Progenitor cell of endocrine pancreas (in vitro differentiated cells): ENCODE data around the gene ZDHHC18. TPM values are rescaled to one million over a fixed set of nuclear protein-coding genes. Genes with fewer than 3 reads are reported as not detected.
A peak's percentile ranks its signal among the peaks of the same experiment; 100 is the strongest.

Experiments used
- DNase-seq: peaks from one replicate; pipeline ENCODE4 v3.0.0; 2021; ENCODE audit warnings: low spot score; ENCODE audit not compliant: unreplicated experiment
- H3K27ac Mint-ChIP-seq: 2 replicates; pipeline ENCODE4 v1.8.0; 2021; ENCODE audit warnings: mild to moderate bottlenecking, moderate library complexity, mixed read lengths
- H3K27me3 Mint-ChIP-seq: 2 replicates; pipeline ENCODE4 v1.8.0; 2021; ENCODE audit warnings: mixed read lengths
- H3K36me3 Mint-ChIP-seq: 2 replicates; pipeline ENCODE4 v1.8.0; 2022; ENCODE audit warnings: mixed read lengths; ENCODE audit not compliant: insufficient read depth
- H3K4me1 Mint-ChIP-seq: 2 replicates; pipeline ENCODE4 v1.8.0; 2021; ENCODE audit warnings: low read depth, mixed read lengths
- H3K4me3 Mint-ChIP-seq: 2 replicates; pipeline ENCODE4 v1.8.0; 2021; ENCODE audit warnings: low read depth, mild to moderate bottlenecking, moderate library complexity, mixed read lengths
- H3K9me3 Mint-ChIP-seq: 2 replicates; pipeline ENCODE4 v1.8.0; 2021; ENCODE audit warnings: low read depth, mixed read lengths
- CTCF ChIP-seq: fragments of 200-600 bp; sonication (generic); IDR thresholded peaks from one replicate; pipeline ENCODE4 v1.5.0; 2021; ENCODE audit warnings: antibody characterized with exemption, mild to moderate bottlenecking; ENCODE audit not compliant: unreplicated experiment
- total RNA-seq: library from RNA; stranded (reverse); gene quantifications from 2 replicates; pipeline ENCODE4 v1.2.1, GENCODE V29; 2021

ZDHHC18 gene
- total RNA-seq, 1 donor from 2014 or later, result 26.1 TPM

DNA sequence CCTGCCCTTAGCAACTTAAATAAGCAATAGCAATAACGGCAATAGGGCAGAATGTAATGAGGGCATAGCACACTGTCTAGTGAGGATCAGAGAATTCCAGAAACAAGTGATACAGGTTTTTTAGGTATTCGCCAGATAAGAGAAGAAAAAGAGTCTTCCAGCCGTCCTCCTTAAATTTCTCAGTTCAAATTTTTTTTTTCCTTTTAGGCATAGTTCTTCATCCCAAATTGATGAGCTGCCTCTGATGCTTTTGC is 36.9 kb upstream of the ZDHHC18 start:
- peaks cover 43% of the 10 kb centered on the region for H3K4me1 Mint-ChIP-seq

GRCh38 chr1:26789931-26790330 is 36.6 kb upstream of the ZDHHC18 start:
- H3K9me3 Mint-ChIP-seq, result no peaks in the 10 kb centered on the region
- DNase-seq, result no peak
- peaks cover 11% of the 10 kb centered on the region for H3K36me3 Mint-ChIP-seq
- no peak for TF ChIP-seq CTCF
- H3K27ac Mint-ChIP-seq, result peak overlapping the region; percentile 88
- H3K4me3 Mint-ChIP-seq, result no peak overlapping the region
- H3K27me3 Mint-ChIP-seq, result no peaks in the 10 kb centered on the region
- peaks cover 42% of the 10 kb centered on the region for H3K4me1 Mint-ChIP-seq

More for the DNA sequence above, 36.9 kb upstream of the ZDHHC18 start:
- TF ChIP-seq CTCF, result no peak
- Mint-ChIP-seq H3K4me3 (no peak overlapping the region), H3K36me3 (peaks cover 7% of the 10 kb centered on the region), H3K9me3 (no peaks in the 10 kb centered on the region), H3K27me3 (no peaks in the 10 kb centered on the region), H3K27ac (no peak overlapping the region)
- no peak for DNase-seq

DNA sequence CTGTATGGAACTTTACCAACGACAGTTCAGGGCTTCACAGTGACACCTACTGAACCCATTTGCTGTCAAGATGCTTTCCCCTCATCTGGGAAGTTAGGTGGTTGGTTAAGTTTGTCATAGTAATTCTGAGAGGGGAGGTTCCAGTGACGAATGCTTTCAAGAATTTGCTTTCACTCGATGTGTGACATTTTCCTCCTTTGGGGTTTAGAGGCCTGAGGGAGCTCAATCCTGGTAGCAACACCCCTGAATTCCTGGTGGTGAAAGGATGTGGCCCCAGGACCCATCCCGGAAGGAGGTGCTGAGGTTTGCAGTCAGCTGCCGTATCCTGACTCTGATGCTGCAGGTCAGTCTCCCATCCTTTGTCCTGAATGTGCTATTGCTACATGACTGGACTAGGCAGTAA is 35.9 kb upstream of the ZDHHC18 start:
- H3K4me3 Mint-ChIP-seq, result no peak overlapping the region
- H3K9me3 Mint-ChIP-seq, result no peaks in the 10 kb centered on the region
- peaks cover 37% of the 10 kb centered on the region for H3K4me1 Mint-ChIP-seq

DNA sequence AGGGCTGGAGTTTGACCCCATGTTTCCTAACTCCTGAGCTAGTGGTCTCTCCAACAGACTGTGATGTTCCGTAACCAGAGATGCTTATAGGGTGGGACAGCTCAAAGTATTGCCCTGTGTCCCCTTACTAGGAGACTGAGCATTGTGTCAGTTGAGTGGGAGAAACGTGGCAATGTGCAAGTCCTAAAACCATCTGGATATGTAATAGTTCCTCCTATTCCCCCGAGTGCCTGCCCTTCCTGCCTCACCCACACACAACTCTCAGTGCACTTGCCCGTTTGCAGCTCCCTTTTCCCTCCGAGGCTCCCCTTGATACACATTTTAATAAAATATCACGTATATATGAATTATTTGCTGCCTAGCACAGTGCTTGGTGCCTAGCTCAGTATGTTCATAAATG is 35.3 kb upstream of the ZDHHC18 start:
- Mint-ChIP-seq H3K9me3 (no peaks in the 10 kb centered on the region), H3K27ac (no peak overlapping the region), H3K36me3 (peaks cover 13% of the 10 kb centered on the region), H3K4me3 (no peak overlapping the region), H3K4me1 (peaks cover 32% of the 10 kb centered on the region), H3K27me3 (no peaks in the 10 kb centered on the region)
- no peak for TF ChIP-seq CTCF
- DNase-seq, result no peak

More for the DNA sequence above, 35.9 kb upstream of the ZDHHC18 start:
- Mint-ChIP-seq H3K27ac (no peak overlapping the region), H3K36me3 (peaks cover 13% of the 10 kb centered on the region), H3K27me3 (no peaks in the 10 kb centered on the region)
- TF ChIP-seq CTCF, result no peak
- DNase-seq, result no peak

- peaks cover 27% of the 10 kb centered on the region for H3K4me1 Mint-ChIP-seq
- no peak for DNase-seq
- H3K27me3 Mint-ChIP-seq, result no peaks in the 10 kb centered on the region
- H3K9me3 Mint-ChIP-seq, result no peaks in the 10 kb centered on the region
- no peak overlapping the region for H3K4me3 Mint-ChIP-seq
- TF ChIP-seq CTCF, result no peak
- H3K36me3 Mint-ChIP-seq, result peaks cover 13% of the 10 kb centered on the region
- H3K27ac Mint-ChIP-seq, result peak overlapping the region; percentile 29
Observed at GRCh38 chr1:26791626-26792025, 34.9 kb upstream of the ZDHHC18 start.
